Left forelimb (tissue), 1 donor: ENCODE data around the gene EPAS1.

Source experiments
- DNase-seq: peaks from one replicate; pipeline ENCODE4 v3.0.0-alpha.2; 2018; ENCODE audit warnings: low spot score

Gene EPAS1

GRCh38 chr2:46296840-46297545 is at the start of gene EPAS1:
Gene EPAS1 (plus strand): TSS chr2:46297407. CDS start chr2:46297912, 505 bp downstream.
- peak; percentile 83 for DNase-seq

- no peak for DNase-seq
These were observed 49.0 kb upstream of the EPAS1 start for GRCh38 chr2:46248171-46248570.

GRCh38 chr2:46249654-46250053 is 47.6 kb upstream of the EPAS1 start:
- no peak for DNase-seq

GRCh38 chr2:46252891-46253659 is 44.1 kb upstream of the EPAS1 start:
- no peak for DNase-seq

- no peak for DNase-seq
These were observed 42.7 kb upstream of the EPAS1 start for GRCh38 chr2:46254474-46254873.

- no peak for DNase-seq
These were observed 40.6 kb upstream of the EPAS1 start for GRCh38 chr2:46256563-46257142.

- no peak for DNase-seq
These were observed 39.7 kb upstream of the EPAS1 start for GRCh38 chr2:46257476-46257875.

GRCh38 chr2:46257980-46258379 is 39.2 kb upstream of the EPAS1 start:
- DNase-seq: no peak

GRCh38 chr2:46258937-46259776 is 38.0 kb upstream of the EPAS1 start:
- no peak for DNase-seq

- DNase-seq: no peak
These were observed 37.4 kb upstream of the EPAS1 start for GRCh38 chr2:46259777-46260168.

GRCh38 chr2:46260305-46260704 is 36.9 kb upstream of the EPAS1 start:
- DNase-seq: no peak

- no peak for DNase-seq
These were observed 34.8 kb upstream of the EPAS1 start for GRCh38 chr2:46262248-46262938.

GRCh38 chr2:46263347-46263746 is 33.9 kb upstream of the EPAS1 start:
- no peak for DNase-seq

- DNase-seq: no peak
These were observed 32.8 kb upstream of the EPAS1 start for GRCh38 chr2:46264447-46264846.

- no peak for DNase-seq
These were observed 31.1 kb upstream of the EPAS1 start for GRCh38 chr2:46266134-46266533.

- DNase-seq: no peak
These were observed 29.6 kb upstream of the EPAS1 start for GRCh38 chr2:46267616-46268015.

GRCh38 chr2:46268196-46268595 is 29.0 kb upstream of the EPAS1 start:
- DNase-seq: no peak

- DNase-seq: no peak
These were observed 28.2 kb upstream of the EPAS1 start for GRCh38 chr2:46269001-46269400.

- DNase-seq: no peak
These were observed 27.5 kb upstream of the EPAS1 start for GRCh38 chr2:46269544-46270273.

- no peak for DNase-seq
These were observed 26.8 kb upstream of the EPAS1 start for GRCh38 chr2:46270384-46270783.
